ENCODE data around the gene ARL15. TPM values are rescaled to one million over a fixed set of nuclear protein-coding genes. Genes with fewer than 3 reads are reported as not detected.

Gene ARL15
- total RNA-seq, 1 donor from 2014 or later, result 16.9 TPM

DNA sequence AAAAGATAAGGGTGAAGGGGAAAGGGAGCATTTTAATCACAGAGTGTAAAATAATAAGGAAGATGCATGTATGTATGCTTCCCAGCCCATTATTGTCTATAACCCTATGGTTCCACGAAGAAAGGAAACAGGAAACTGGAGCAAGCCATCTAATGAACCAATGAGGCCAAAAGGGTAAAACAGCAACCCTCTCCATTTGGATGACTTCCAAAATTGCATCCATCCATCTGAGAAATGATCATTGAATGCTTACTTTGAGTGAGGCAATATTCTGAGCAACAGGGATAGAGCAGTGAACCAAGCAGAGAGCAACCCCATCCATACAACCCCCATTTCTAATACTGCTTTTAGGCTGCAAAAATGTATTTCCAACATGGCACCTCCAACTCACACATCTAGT is 46.9 kb downstream of the ARL15 start:
- TF ChIP-seq, protein P1, sequence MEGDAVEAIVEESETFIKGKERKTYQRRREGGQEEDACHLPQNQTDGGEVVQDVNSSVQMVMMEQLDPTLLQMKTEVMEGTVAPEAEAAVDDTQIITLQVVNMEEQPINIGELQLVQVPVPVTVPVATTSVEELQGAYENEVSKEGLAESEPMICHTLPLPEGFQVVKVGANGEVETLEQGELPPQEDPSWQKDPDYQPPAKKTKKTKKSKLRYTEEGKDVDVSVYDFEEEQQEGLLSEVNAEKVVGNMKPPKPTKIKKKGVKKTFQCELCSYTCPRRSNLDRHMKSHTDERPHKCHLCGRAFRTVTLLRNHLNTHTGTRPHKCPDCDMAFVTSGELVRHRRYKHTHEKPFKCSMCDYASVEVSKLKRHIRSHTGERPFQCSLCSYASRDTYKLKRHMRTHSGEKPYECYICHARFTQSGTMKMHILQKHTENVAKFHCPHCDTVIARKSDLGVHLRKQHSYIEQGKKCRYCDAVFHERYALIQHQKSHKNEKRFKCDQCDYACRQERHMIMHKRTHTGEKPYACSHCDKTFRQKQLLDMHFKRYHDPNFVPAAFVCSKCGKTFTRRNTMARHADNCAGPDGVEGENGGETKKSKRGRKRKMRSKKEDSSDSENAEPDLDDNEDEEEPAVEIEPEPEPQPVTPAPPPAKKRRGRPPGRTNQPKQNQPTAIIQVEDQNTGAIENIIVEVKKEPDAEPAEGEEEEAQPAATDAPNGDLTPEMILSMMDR (conservative IDR thresholded peaks at IDR 0.05), result no peak
- no peaks in the 10 kb centered on the region for H3K27me3 Mint-ChIP-seq
- no peak overlapping the region for H3K27ac Mint-ChIP-seq
- peaks cover 11% of the 10 kb centered on the region for H3K4me1 Mint-ChIP-seq (ENCODE audit: unreplicated experiment)
- no peaks in the 10 kb centered on the region for H3K9me3 Mint-ChIP-seq
- H3K4me3 Mint-ChIP-seq, result no peak overlapping the region
- no peak for DNase-seq (ENCODE audit: extremely low spot score, unreplicated experiment)
- H3K36me3 Mint-ChIP-seq, result peaks cover 4% of the 10 kb centered on the region

DNA sequence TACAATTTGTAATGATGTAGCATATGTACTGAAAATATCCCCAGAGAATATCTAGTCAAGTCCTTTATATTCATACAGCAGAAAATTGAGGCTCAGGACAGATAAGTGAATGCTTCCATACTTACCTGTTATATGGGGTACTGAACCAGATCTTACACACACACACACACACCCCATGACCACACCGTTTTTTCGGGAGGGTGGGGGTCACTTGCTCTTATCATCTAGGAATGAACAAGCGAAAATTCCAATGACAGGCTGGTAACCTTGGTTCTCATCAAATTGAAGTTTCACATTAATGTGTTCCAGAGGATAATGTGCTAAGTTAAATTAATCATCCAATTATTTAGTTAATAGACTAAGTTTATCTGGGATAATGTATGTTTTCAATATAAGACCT is 48.8 kb downstream of the ARL15 start:
- Mint-ChIP-seq H3K9me3 (no peaks in the 10 kb centered on the region), H3K4me3 (no peak overlapping the region), H3K36me3 (peaks cover 6% of the 10 kb centered on the region), H3K4me1 (ENCODE audit: unreplicated experiment) (peaks cover 15% of the 10 kb centered on the region), H3K27me3 (no peaks in the 10 kb centered on the region), H3K27ac (no peak overlapping the region)
- no peak for DNase-seq (ENCODE audit: extremely low spot score, unreplicated experiment)
- TF ChIP-seq, protein P1 (conservative IDR thresholded peaks at IDR 0.05), result no peak

DNA sequence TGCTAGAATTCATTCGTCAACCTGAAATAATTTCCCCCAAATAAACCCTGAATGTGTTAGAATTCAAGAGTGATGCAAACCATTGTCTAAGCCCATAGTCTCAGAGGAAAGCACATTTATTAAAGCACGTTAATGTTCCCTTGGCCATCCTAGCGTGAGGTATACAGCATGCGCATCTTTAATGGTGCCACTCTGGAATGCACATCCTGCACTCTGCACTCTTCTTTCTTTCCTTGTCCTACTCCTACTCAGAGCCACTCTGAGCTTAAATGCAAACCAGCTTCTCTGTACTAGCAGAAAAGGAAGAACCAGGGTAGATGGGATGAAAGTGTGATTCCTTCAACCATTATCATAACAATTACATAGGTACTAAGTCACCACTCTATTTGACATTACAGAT is 50.4 kb downstream of the ARL15 start:
- peaks cover 7% of the 10 kb centered on the region for H3K36me3 Mint-ChIP-seq
- H3K9me3 Mint-ChIP-seq, result no peaks in the 10 kb centered on the region
- H3K27ac Mint-ChIP-seq, result no peak overlapping the region
- H3K4me3 Mint-ChIP-seq, result no peak overlapping the region
- TF ChIP-seq, protein P1 (conservative IDR thresholded peaks at IDR 0.05), result no peak
- no peaks in the 10 kb centered on the region for H3K27me3 Mint-ChIP-seq
- H3K4me1 Mint-ChIP-seq (ENCODE audit: unreplicated experiment), result peaks cover 15% of the 10 kb centered on the region
- no peak for DNase-seq (ENCODE audit: extremely low spot score, unreplicated experiment)

DNA sequence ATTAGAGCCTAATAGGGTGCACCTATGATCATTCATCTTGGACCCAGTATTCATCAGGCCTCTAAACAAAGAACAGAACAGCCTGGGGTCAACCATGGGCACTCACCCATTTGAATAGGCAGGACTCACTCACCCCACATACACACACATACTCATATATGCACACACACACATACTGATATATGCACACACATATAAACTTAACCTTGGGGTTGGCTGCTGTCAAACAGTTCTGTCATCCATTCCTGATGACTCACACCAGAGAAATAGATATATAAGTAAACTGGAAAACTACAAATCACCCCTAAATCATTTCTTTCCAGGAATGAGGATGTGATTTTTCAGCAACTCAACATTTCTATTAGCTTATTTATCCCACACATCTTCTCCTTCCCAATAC is 51.3 kb downstream of the ARL15 start:
- H3K4me3 Mint-ChIP-seq, result no peak overlapping the region
- H3K27ac Mint-ChIP-seq, result no peak overlapping the region
- no peak for DNase-seq (ENCODE audit: extremely low spot score, unreplicated experiment)
- peaks cover 3% of the 10 kb centered on the region for H3K36me3 Mint-ChIP-seq
- TF ChIP-seq, protein P1 (conservative IDR thresholded peaks at IDR 0.05), result no peak
- H3K4me1 Mint-ChIP-seq (ENCODE audit: unreplicated experiment), result peaks cover 15% of the 10 kb centered on the region
- H3K9me3 Mint-ChIP-seq, result no peaks in the 10 kb centered on the region
- H3K27me3 Mint-ChIP-seq, result no peaks in the 10 kb centered on the region

DNA sequence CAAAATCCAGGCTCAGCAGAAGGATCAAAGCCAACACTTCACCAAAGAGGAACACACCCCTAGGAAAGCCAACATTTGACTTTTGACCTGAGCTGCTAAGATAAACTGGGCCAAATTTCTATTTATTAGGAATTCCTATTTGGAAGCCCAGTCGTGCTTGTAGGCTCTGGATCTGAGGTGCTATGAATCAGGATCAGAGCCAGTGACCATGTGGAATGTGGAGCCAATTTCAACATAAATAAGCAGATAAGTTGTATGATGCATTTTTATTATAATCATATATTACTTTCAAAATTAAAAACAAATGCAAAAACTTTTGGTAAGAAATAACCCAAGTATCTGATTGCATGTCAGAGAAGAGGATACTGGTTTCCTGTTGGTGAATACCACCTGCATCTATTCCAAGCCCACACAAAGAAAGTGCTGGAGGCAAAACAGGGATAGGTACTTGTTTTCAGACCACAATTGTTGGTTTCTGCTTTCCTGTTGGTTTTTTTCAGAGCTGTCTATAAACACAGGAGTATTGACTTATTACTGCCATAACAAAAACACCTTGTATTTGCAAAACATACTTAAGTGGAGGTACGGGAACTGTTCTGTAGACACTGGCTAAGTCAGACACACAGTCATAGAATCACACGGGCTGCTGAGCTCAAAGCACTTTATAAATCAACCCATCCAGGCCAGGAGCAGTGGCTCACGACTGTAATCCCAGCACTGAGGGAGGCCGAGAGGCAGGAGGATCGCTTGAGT is 52.8 kb downstream of the ARL15 start:
- Mint-ChIP-seq H3K4me1 (ENCODE audit: unreplicated experiment) (peaks cover 6% of the 10 kb centered on the region), H3K36me3 (peaks cover 3% of the 10 kb centered on the region), H3K4me3 (no peak overlapping the region), H3K27ac (no peak overlapping the region), H3K27me3 (no peaks in the 10 kb centered on the region), H3K9me3 (no peaks in the 10 kb centered on the region)
- no peak for DNase-seq (ENCODE audit: extremely low spot score, unreplicated experiment)
- TF ChIP-seq, protein P1 (conservative IDR thresholded peaks at IDR 0.05), result no peak
